Ramos (cell line): ENCODE results near the gene SLC17A8.
"Not testable (repeated sequence)": the region's sequence is repeated elsewhere in the genome, so short reads cannot be mapped to it uniquely, and the experiment has no call there.

Source experiments
- in situ Hi-C: fragments of 300-500 bp; cut with MboI; formaldehyde crosslinking; loops from one replicate; pipeline ENCODE4 v1.14.3; 2022; ENCODE audit warnings: low sequenced_read_pairs; ENCODE audit not compliant: unreplicated experiment

The SLC17A8 gene

DNA sequence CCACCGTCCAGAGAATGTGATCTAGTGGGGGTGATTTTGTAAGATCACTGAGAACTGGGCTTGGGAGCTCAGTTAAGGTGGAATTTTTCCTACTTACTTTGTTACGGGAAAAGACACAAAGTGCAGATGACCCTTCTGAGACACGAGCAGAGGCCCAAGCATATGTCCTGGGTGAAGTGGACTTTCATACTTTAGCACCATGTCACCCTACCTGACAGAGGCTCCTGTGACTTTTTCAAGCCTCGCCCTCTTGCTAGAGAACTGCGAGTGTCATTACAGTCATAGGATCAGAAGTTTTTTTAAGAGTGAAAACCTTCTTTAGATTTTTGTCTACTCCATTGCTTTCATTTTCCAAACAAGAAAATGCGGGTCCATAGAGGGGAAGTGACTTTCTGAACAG lies 56.1 kb downstream of the SLC17A8 start:
- in situ Hi-C loops, result no loop called here

DNA sequence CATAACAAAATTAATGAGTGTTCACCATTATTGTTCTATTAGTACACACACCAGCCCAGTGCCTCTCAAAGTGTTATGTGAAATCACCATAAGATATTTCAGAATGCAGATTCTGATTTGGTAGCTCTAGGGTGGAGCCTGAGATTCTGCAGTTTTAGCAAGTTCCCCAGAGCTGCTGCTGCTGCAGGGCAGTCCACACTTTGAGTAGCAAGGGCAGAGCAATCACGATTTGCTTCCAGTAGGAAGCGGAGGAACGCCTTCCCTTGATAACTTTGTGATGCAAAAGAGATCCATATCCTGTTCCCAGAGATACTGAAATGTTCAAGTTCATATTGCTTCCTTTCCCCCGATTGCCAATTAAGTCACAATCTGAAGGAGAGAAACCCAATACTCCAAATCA lies 57.9 kb downstream of the SLC17A8 start:
- in situ Hi-C loops, result no loop called here

DNA sequence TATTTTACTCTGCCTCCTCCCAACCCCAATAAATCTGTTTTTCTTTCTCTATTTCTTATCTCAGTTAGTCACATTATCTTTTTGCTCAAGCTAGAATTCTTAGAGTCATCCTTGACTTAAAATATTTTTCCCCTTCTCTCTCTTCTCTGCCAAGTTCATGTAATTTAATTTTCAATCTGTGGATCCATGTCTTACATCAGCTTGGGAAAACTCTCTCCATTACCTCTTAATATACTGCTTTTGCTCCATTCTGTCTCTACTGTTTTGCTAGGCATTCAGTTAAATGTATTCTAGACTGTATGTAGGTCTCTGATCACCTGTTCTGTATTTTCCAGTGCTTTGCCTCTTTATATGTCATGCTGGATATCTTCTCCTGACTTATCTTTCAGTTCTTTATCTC lies 65.8 kb downstream of the SLC17A8 start:
- in situ Hi-C loops, result no loop called here

DNA sequence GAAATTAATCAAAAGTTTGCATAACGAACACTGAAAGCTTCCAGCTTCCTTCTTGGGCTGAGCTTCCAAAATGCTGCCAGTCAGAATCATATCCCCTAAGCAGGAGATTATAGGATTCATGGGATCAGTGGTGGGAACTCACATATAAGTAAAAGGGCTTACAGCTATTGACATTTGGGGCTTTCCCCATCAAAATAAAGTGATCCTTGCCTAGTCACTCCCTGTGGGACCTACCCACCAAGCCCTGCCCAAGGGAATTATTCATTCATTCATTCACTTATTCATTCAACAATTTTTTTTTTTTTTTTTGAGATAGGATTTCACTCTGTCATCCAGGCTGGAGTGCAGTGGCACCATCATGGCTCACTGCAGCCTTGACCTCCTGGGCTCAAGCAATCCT lies 69.3 kb downstream of the SLC17A8 start:
- in situ Hi-C loops, result no loop called here

DNA sequence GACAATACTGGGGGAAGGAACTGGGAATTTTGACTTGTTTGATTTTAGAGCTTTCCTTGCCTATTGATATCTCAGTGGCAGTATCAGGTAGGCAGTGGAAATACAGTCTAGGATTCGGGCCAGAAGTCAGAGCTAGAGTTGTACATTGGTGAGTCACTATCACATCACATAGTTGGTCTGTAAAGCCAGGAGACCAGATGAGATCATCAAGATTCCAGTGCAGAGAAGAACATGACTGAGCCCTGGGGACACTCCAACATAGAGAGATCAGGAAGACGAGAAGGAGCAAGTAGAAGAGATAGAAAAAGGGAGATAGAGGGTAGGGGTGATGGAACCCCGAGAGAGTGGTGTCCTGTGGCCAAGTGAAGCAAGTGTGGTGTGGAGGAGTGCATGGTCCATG lies 70.2 kb downstream of the SLC17A8 start:
- in situ Hi-C loops, result no loop called here

DNA sequence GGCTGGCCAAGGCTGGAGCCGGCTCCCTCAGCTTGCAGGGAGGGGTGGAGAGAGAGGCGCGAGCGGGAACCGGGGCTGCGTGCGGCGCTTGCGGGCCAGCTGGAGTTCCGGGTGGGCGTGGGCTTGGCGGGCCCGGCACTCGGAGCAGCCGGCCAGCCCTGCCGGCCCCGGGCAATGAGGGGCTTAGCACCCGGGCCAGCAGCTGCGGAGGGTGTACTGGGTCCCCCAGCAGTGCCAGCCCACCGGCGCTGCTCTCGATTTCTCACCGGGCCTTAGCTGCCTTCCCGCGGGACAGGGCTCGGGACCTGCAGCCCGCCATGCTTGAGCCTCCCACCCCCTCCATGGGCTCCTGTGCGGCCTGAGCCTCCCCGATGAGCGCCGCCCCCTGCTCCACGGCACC lies 73.4 kb downstream of the SLC17A8 start:
- in situ Hi-C loops, result not testable (repeated sequence)

DNA sequence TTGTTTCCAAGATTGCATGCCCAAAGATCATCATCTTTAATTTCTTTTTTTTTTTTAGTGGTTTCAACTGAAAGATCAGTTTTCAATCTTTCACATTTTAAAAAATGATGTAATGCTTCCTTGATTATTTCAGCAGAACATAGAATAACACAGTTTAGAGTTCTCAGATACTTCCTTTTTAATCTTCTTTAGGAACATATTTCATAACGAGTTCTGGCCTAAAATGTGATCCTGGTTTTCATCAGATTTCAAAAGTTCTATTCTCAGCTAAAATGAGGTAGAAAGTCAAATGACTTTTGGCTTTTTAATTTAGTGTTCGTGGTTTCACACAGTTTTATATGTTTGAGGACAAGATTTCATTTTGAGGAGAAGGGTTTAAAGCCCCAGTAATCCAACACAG lies 76.8 kb downstream of the SLC17A8 start:
- in situ Hi-C loops, result no loop called here

DNA sequence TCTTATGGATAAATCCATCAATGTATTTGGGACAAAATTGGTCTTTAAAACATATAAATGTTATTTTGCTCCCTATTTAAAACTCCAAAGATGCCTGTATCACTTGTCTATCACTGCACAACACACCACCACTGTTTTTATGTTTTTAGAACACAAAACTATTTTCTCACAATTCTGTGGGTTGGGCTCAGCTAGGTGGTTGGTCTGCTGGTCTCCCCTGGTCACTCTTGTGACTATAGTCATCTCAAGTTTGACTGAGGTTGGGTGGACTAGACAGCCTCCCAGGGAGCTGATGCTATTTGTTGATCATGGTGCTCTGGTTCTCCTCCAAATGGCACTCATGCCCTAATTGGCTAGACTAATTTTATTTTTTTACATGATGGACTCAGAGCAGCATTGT lies 77.3 kb downstream of the SLC17A8 start:
- in situ Hi-C loops, result no loop called here

DNA sequence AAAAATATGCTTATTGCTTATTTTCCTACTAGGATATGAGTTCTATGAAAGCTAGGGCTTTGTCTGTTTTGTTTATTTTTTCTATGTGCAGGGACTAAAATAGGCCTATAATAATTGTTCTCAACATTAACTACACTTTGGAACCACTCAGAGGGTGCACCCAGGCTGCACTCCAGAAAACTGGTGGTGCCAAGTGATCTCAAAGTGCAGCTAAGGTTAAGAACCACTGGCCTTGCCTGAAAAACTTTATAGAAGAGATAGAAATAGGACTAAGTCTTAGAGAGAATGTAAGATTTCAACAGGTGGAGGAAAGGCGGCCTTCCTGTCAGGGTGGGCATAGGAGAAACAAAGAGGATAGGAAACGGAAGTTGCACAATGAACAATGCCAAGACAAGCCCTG lies 79.1 kb downstream of the SLC17A8 start:
- in situ Hi-C loops, result no loop called here

DNA sequence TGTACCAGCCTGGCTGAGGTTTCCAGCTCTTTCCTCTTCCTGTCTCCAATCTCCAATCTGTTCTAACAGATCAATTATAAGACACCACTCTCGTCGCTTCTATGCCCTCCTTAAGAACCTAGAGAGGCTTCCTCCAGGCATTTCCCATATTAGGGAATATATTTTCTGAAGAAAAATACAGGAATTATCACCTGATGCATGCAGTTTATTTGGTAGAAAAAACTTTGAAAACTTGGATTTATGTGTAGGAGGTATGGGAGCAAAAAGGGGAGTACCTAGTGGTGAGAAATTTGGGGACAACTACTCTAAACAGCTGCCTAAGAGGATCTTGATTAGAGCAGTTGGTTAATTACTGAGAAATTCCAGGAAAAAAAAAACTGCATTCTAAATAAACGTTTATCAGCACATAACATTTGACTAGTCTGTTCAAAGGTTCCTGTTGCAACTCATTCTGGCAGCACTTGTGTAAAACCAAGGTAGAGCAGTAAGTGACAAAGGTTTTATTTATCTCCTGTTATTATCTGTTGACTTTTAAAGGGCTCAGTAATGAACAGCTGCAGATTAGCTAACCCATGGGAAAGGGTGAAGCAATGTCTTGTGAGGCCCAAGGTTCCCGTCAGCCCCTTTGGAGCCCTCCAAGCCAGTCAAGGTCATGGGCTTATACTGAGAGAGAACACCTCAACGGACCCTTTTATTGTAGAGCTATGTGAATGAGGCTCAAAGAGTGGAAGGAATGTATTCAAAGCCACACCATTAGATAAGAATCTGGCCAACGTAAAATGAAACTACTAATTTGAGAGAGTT lies 80.4 kb downstream of the SLC17A8 start:
- in situ Hi-C loops, result no loop called here

DNA sequence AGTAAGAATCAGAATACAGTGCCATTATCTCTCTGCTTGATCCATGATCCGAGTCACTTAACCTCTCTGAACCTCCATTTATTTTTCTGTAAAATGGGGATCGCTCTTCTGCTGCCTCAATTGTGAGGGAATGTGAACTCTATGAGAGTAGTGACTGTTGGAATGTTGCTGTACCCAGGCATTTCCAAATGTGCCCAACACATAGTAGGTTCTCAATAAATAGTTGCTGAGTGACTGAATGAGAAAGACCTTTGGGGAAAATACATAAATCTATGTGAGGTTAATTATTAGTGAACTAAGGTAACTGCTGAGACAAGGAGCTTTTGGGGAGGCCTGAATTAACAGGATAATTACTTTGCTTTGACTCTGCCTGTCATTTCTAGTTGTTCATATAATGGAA lies 82.9 kb downstream of the SLC17A8 start:
- in situ Hi-C loops, result no loop called here

DNA sequence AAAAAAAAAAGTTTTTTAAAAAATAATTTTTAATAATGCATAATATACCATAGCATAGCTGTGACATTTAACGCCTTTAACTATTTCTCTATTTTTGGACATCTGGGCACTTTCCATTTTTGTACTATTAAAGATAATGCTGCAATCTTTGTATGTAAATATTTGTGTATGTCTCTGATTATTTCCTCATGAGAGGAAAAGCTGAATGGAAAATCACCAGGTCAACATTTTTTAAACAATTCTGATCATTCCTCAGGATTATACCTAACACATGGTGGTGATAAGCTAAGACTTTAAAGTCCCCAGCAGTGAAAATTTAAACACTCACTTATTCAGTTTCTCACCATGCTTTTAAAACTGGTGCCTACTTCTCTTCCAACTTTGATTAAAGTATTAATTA lies 85.5 kb downstream of the SLC17A8 start:
- in situ Hi-C loops, result no loop called here

DNA sequence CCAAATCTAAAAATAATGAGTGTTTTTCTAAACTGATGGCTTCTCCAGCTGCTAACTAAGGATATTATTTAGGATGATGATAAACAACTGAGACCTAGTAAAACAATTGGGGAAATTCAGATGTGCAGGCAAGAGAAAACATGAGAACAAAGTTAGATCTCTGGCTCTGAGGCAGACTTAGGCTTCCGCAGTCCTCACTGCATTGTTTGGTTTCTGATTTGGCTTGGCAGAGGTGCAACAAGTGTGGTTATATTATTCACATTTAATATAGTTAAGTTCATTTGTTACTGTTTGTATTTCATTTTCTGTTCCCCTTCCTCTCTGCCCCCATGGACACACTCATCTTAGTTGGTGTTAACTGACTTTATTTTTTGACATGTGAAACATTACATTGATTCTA lies 86.6 kb downstream of the SLC17A8 start:
- in situ Hi-C loops, result no loop called here

DNA sequence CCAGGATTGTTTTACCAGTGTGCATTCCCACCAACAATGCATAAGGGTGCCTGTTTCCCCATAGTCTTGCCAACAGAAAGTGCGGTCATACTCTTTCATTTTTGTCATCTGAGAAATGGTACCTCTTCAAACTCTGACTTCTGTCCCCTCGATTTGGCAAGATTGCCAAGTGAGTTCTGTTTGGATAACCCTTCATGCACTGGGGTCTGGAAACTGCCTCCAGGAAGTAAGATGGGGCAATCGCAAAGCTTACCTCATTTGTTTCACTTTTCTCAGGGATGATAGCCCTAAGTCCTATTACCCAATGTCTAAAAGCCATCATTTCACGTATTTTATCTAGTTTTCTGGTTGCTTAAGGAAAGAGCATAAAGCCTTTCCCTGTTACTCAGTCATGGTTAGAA lies 88.2 kb downstream of the SLC17A8 start:
- in situ Hi-C loops, result no loop called here

DNA sequence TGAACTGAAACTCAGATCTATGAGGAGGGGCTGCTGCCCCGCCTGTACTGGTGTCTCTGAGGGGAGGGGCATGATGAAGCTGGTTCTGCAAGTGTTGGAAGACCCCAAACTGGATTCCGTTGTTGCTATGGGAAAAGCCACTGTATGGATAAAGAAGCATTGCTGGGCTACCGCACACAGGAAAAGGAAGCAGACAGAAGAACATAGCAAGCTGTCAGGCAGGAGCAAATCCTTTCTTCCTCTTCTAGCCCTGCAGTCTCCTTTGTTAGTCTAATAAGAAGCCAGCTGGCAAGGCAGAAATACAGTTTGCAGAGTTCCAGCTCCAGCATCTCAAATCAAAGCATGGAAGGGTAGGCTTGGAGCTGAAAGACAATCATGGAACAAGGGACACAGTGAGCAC lies 90.5 kb downstream of the SLC17A8 start:
- in situ Hi-C loops, result no loop called here

DNA sequence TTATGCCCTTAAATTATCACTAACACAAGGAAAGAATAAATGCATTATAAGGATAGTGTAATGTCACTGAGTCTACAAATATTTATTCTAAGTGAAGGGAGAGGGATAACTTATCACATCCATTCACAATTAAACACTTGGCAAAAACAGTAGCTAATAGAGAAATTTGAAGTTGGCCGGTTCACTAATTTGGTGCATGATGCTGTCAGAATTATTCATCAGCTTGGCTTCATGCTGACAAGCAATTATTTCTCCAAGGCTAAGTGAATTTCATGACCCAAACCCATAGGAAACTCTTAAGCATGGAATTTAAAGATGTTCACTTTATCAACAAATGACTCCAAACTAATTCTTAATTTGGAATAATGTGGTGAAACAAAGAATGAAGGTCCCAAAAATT lies 91.8 kb downstream of the SLC17A8 start:
- in situ Hi-C loops, result no loop called here

DNA sequence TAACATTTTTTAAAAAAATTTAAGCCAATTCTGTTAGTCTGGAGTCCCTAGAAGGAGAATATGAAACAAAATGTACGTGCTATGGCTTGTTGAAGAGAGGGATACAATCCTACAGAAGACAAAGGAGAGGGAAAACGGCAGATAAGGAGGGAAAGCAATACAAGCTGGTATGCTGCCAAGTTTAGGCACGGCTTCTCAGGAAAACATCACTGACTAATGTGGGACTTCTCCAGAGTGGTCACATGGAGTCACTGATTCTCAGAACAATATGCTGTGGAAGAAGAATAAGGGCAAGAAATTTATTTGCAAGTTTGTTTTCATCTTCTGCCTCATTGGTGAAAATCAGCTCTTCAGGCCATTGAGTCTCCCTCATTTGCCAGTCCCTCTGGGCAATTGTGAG lies 93.9 kb downstream of the SLC17A8 start:
- in situ Hi-C loops, result no loop called here

DNA sequence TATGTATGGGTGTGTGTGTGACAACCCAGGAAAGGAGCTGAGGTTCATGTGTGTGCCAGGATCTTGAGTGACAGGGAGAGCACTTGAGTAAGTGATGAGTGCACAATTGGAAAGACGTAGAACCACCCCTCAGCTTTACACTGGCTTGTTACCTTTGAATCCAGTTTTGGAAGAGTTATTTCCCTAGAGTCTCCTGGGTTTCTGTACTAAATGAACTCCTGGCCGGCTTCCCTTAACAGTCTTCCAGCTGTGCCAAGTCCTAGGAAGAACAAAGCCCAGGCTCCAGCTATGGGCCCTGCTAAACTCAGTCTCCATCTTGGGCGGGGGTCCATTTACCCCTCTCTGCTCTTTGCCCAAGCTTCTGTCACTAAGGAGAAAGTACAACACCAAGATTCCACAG lies 97.1 kb downstream of the SLC17A8 start:
- in situ Hi-C loops, result no loop called here

DNA sequence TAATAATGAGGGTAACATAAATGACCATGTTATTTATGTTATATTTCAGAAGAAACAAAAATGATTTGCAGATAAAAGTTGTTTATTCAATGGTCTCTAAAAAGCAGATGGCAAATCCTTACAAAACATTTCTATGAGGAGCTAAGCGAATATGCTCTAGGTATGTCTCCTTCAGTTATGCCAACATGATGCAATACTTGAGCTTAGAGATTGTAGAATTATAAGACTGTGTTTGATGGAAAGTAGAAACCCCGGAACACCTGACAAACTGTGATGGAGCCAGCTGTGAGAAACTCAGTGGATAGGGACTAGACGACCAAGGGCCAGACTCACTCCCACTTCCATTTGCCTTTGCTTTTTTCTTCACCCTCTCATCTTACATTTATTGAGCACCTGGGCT lies 99.0 kb downstream of the SLC17A8 start:
- in situ Hi-C loops, result no loop called here

DNA sequence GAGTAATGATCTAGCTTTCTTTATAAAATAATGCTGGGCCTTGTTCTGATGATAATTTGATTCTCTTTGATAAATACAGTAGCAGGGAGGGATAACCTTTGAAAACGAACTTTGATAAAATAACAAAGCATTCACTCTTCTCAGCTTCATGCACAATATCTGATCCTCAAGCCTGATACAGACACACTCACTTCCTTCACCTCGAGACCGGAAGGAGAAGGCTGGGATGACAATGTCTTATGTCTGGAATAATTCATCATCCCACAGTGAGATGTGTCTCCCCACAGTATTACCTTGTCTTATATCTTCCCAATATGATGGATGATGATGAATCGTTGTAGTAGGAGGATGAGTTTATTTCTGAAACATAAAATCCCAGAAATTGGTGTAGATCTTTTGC lies 101.3 kb downstream of the SLC17A8 start:
- in situ Hi-C loops, result no loop called here

DNA sequence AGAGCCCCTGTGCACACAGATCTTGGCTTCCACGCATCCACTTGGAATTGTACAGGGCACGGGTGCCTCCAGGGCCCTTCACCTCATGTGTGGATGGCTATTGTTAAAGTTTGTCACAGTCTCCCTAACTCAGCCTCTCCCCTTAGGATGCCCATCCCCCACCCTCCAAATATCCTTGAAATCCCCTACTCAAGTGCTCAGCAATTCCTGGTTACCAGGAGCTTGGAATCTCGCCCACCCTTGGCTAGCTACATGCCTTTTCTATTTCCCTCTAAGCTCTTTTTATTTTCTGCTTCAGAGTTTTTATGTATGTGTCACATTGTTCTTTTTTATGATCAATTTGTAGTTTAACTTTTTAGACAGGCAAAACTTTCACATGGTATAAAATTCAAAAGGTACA lies 103.8 kb downstream of the SLC17A8 start:
- in situ Hi-C loops, result no loop called here

DNA sequence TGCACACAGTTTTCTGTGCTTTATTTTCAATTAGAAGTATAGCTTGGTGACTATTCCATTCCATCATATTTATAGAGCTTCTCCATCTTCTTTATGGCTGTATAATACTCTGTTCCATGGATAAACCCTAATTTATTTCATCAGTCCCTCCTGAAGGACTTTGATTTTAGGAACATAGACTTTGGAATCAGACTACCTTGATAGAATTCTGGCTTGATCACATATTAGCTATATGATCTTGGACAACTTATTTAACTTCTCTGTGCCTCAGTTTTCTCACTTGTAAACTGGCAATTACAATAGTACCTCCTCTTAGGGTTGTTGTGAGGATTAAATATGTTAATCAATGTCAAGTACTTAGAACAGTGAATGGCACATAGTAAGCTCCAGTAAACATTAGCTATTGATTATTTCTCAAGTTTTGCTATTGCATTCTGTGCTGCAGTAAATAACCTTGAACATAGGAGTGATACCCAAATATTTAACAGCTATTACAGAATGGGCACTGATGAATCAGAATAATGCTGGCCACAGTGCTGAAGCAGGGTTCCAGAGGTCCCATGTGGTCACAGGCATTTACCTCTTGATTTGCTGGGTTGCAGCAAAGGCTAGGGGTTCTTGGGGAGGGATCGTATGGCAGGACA lies 104.6 kb downstream of the SLC17A8 start:
- in situ Hi-C loops, result no loop called here
